ENCODE data around the gene POLE. TPM values are rescaled to one million over a fixed set of nuclear protein-coding genes. Genes with fewer than 3 reads are reported as not detected.

The POLE gene
- polyA plus RNA-seq, 1 of the 3 experiments (the other 2 are of a cell fraction): 20.1 TPM

DNA sequence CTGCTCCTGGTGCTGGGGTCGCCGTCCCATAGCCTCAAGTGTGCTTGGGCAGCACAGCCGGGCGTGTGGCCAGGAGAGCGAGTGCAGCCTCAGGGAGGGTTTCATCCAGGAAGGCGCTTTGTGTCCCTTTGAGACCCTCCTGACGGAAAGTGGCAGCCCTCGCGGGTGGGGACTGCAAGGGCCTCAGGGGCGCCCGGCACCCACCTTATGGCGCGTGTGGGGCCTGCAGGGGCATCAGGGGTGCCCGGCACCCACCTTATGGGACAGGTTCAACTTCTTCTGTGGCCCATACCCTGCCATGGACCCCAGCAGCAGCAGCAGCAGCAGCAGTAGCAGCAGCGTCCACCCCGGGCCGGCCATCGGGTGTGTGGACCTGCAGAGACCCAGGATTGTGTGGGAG lies 81.2 kb downstream of the POLE start:
- DNase-seq: no peak
- no peaks in the 10 kb centered on the region for H3K9me2 ChIP-seq
- peaks cover 79% of the 10 kb centered on the region for H3K27me3 ChIP-seq (ENCODE audit: insufficient read depth)
- H3K36me3 ChIP-seq (replicated peaks in 1 of 2; ENCODE audit: control insufficient read depth in 1 of 2, insufficient read depth in 2 of 2, low read length in 1 of 2): no peaks in the 10 kb centered on the region
- H3K9ac ChIP-seq: no peak overlapping the region
- H3K4me2 ChIP-seq: no peak overlapping the region
- H3K9me3 ChIP-seq: no peaks in the 10 kb centered on the region
- H2AFZ ChIP-seq (ENCODE audit: low read depth): no peak overlapping the region
- H3K4me3 ChIP-seq (ENCODE audit: low read depth in 2 of 2, low read length in 1 of 2): no peak overlapping the region
- ChIA-PET CTCF (interaction anchor here (0.9 to 7.4 kb wide), 4 partner anchors 6 to 191 kb away, joined by 3 to 122 read pairs (median 19); partner anchors contain the start of gene LRCOL1), POLR2A (no interaction called here)
- no peaks in the 10 kb centered on the region for H3K79me2 ChIP-seq (ENCODE audit: insufficient read depth)
- H3F3A ChIP-seq (replicated peaks; ENCODE audit: insufficient read depth): peaks cover 6% of the 10 kb centered on the region
- H3K4me1 ChIP-seq (ENCODE audit: control insufficient read depth in 1 of 2, insufficient read depth in 2 of 2, low read depth in 1 of 2, low read length in 1 of 2): peaks cover 0 to 21% of the 10 kb centered on the region in 2 experiments; a peak in 1 of 4 replicates
- H3K27ac ChIP-seq (ENCODE audit: low read depth in 2 of 2, low read length in 1 of 2): no peak overlapping the region
- TF ChIP-seq, protein P1, sequence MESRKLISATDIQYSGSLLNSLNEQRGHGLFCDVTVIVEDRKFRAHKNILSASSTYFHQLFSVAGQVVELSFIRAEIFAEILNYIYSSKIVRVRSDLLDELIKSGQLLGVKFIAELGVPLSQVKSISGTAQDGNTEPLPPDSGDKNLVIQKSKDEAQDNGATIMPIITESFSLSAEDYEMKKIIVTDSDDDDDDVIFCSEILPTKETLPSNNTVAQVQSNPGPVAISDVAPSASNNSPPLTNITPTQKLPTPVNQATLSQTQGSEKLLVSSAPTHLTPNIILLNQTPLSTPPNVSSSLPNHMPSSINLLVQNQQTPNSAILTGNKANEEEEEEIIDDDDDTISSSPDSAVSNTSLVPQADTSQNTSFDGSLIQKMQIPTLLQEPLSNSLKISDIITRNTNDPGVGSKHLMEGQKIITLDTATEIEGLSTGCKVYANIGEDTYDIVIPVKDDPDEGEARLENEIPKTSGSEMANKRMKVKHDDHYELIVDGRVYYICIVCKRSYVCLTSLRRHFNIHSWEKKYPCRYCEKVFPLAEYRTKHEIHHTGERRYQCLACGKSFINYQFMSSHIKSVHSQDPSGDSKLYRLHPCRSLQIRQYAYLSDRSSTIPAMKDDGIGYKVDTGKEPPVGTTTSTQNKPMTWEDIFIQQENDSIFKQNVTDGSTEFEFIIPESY (IDR thresholded peaks at IDR 0.05; ENCODE audit: borderline replicate concordance, low read depth): no peak
- TF ChIP-seq NRF1 (IDR thresholded peaks at IDR 0.05; ENCODE audit: low read depth, low read length) (no peak), FOXM1 (IDR thresholded peaks at IDR 0.05; ENCODE audit: low read depth) (no peak), TEAD4 (IDR thresholded peaks at IDR 0.05; ENCODE audit: borderline replicate concordance, insufficient read depth) (no peak), TAF1 (IDR thresholded peaks at IDR 0.05; ENCODE audit: borderline replicate concordance, low read depth, low read length) (no peak), NFIC (IDR thresholded peaks at IDR 0.05; ENCODE audit: borderline replicate concordance) (no peak)
- TF ChIP-seq, protein P2, sequence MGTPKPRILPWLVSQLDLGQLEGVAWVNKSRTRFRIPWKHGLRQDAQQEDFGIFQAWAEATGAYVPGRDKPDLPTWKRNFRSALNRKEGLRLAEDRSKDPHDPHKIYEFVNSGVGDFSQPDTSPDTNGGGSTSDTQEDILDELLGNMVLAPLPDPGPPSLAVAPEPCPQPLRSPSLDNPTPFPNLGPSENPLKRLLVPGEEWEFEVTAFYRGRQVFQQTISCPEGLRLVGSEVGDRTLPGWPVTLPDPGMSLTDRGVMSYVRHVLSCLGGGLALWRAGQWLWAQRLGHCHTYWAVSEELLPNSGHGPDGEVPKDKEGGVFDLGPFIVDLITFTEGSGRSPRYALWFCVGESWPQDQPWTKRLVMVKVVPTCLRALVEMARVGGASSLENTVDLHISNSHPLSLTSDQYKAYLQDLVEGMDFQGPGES (IDR thresholded peaks at IDR 0.05; ENCODE audit: low read depth, low read length): no peak
- no peaks in the 10 kb centered on the region for H4K20me1 ChIP-seq (ENCODE audit: insufficient read depth)
- WGBS (ENCODE audit: low lambda C conversion rate): 56% methylated on average over 17 of the region's 18 CpGs

DNA sequence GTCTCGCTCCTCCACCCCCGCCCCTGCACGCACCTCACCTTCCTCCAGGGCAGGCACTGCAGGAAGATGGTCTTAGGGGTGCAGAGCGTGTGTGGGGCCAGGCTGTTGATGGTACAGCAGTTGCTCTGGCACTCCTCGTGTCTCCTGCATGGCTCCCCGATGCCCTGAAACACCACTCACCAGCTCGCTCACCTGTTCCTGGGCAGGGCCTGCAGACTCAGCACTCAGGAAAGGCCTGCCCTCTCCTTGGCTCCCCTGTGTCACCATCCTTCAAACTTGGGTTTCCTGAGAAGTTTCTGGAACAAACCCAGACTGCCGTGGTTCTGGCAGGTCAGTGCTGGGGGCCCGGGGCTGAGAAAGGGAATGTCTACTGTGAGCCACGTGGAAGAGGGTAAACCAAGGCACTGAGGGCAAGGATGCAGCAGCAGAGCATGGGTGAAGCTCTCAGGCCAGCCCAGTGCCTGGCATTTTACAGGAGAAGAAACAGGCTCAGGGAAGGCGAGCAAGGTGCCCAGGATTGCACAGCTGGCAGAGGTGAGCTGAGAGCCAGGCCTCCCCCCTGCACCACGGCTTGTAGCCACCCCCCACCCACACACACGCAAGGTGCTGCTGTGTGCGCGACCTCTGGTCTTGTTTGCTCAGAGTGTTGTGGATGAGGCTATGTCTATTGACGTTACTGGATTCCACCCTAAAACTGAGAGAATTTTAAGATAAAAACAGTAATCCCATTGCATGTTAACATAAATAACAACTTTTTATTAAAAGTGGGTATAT lies 82.3 kb downstream of the POLE start:
- Histone ChIP-seq H3K36me3 (replicated peaks in 1 of 2; ENCODE audit: control insufficient read depth in 1 of 2, insufficient read depth in 2 of 2, low read length in 1 of 2) (no peaks in the 10 kb centered on the region), H3K9me2 (no peaks in the 10 kb centered on the region), H3K9me3 (no peaks in the 10 kb centered on the region), H3F3A (replicated peaks; ENCODE audit: insufficient read depth) (peaks cover 6% of the 10 kb centered on the region), H2AFZ (ENCODE audit: low read depth) (no peak overlapping the region), H3K79me2 (ENCODE audit: insufficient read depth) (no peaks in the 10 kb centered on the region), H3K4me3 (ENCODE audit: low read depth in 2 of 2, low read length in 1 of 2) (no peak overlapping the region), H3K27ac (ENCODE audit: low read depth in 2 of 2, low read length in 1 of 2) (no peak overlapping the region), H3K27me3 (ENCODE audit: insufficient read depth) (peaks cover 74% of the 10 kb centered on the region), H3K4me2 (no peak overlapping the region), H4K20me1 (ENCODE audit: insufficient read depth) (no peaks in the 10 kb centered on the region), H3K9ac (no peak overlapping the region), H3K4me1 (ENCODE audit: control insufficient read depth in 1 of 2, insufficient read depth in 2 of 2, low read depth in 1 of 2, low read length in 1 of 2) (peaks cover 0 to 22% of the 10 kb centered on the region in 2 experiments; a peak in 1 of 4 replicates)
- TF ChIP-seq, protein P3, sequence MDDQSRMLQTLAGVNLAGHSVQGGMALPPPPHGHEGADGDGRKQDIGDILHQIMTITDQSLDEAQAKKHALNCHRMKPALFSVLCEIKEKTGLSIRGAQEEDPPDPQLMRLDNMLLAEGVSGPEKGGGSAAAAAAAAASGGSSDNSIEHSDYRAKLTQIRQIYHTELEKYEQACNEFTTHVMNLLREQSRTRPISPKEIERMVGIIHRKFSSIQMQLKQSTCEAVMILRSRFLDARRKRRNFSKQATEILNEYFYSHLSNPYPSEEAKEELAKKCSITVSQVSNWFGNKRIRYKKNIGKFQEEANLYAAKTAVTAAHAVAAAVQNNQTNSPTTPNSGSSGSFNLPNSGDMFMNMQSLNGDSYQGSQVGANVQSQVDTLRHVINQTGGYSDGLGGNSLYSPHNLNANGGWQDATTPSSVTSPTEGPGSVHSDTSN (IDR thresholded peaks at IDR 0.05): no peak
- TF ChIP-seq NRF1 (IDR thresholded peaks at IDR 0.05; ENCODE audit: low read depth, low read length) (no peak), EP300 (IDR thresholded peaks at IDR 0.05; ENCODE audit: borderline replicate concordance in 1 of 2, low read depth in 1 of 2, low read length in 1 of 2) (no peak), RAD21 (IDR thresholded peaks at IDR 0.05; ENCODE audit: low read length) (no peak), FOXJ3 (CRISPR knock-in tag; IDR thresholded peaks at IDR 0.05) (no peak), CHD2 (IDR thresholded peaks at IDR 0.05; ENCODE audit: low read length, partially characterized antibody) (no peak), SIN3A (IDR thresholded peaks at IDR 0.05; ENCODE audit: borderline replicate concordance, low read depth, low read length) (no peak), RCOR1 (IDR thresholded peaks at IDR 0.05; ENCODE audit: low read length) (no peak), JUND (IDR thresholded peaks at IDR 0.05) (no peak), TEAD4 (IDR thresholded peaks at IDR 0.05; ENCODE audit: borderline replicate concordance, insufficient read depth) (no peak)
- TF ChIP-seq, protein P1 (IDR thresholded peaks at IDR 0.05; ENCODE audit: borderline replicate concordance, low read depth): no peak
- TF ChIP-seq, protein P4, sequence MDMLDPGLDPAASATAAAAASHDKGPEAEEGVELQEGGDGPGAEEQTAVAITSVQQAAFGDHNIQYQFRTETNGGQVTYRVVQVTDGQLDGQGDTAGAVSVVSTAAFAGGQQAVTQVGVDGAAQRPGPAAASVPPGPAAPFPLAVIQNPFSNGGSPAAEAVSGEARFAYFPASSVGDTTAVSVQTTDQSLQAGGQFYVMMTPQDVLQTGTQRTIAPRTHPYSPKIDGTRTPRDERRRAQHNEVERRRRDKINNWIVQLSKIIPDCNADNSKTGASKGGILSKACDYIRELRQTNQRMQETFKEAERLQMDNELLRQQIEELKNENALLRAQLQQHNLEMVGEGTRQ (IDR thresholded peaks at IDR 0.05; ENCODE audit: borderline replicate concordance, low read depth, low read length): no peak
- no peak for DNase-seq
- ChIA-PET POLR2A (no interaction called here), CTCF (interaction anchor here (1.2 to 7.4 kb wide), 4 partner anchors 7 to 189 kb away, joined by 3 to 122 read pairs (median 8); partner anchors contain the start of gene LRCOL1)
- 53% methylated on average over 12 of the region's 16 CpGs for WGBS (ENCODE audit: low lambda C conversion rate)

All from SK-N-SH (cell line).